ENCODE measurements around the gene CCDC188. TPM values are rescaled to one million over a fixed set of nuclear protein-coding genes. Genes with fewer than 3 reads are reported as not detected.

The CCDC188 gene
- total and polyA plus RNA-seq, 2 of the 13 experiments (the other 11 are each of a cell fraction or from before 2014, with no cell fraction given): not detected

DNA sequence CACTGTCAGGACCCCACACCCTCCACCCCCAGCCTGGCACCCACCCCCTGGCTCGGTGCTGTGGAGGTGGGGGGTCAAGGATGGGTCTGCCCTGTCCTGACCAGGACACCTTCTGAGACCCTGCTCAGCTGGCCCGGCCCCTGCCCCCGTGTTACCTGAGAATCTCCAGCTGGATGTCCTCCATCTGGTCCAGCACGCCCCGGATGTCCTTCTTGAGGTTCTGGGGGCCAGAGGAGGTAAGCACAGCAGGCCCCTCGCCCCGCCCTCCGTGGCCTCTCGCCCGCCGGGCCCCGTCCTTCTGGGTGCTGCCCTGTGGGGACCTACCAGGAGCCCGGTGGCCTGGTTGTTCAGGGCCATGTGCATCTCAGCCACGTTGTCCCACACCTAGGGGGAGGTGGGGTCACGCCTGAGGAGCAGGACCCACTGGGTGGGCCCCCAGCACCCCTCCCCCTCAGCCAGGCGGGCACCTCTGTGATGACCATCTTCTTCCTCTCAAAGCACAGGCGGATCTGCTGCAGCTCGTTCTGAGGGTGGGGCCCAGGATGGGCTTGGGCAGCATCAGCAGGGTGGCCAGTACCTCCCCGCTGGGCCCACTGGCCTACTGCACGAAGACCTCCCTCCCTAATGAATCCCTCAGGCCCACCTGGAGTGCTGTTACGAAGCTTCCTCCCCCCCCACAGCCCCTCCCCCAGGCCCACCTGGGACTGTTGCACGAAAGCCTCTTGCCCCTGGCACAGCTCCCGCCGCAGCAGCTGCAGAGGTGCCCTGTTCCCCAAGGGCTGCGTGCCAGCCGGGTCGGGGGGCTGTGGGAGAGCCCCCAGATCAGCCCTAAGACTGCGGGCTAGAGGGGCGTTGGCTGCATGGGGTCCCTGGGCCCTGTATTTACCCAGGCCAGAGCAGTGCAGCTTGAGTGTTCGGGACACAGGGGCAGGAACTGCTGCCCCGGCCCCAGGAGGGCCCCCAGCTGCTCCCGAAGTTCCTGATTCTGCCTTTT, 1.3 kb downstream of the CCDC188 start (continued):
- no peak for TF ChIP-seq ZMYM3 (CRISPR knock-in tag; IDR thresholded peaks at IDR 0.05)

DNA sequence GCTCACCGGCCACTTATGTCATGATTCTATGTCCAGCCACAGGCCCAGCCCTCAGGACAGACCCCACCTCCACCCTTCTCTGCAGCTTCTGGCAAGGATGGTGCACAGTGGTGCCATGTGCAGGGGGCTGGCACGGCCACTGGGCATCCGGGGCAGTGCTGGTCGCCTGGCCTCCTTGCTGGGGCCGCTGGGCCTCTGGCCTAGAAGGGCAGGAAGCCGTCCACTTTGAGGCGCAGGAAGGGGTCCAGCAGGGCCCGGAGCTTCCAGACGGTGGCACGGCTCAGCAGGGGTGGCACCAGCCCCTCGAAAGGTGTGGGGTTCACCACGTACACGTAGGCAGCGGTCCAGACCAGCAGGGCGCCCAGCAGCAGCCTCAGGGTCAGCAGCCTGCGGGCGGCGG, 2.4 kb downstream of the CCDC188 start:
- POLR2A ChIA-PET: no interaction called here

More for the DNA sequence above, 2.4 kb downstream of the CCDC188 start:
- no peaks in the 10 kb centered on the region for H3K79me2 ChIP-seq (ENCODE audit: insufficient read depth, low read length)
- no peak overlapping the region for H3K4me3 ChIP-seq (replicated peaks in 1 of 3; ENCODE audit: insufficient read depth in 1 of 3, low read depth in 2 of 3, low read length in 3 of 3)
- WGBS (ENCODE audit: low lambda C conversion rate): 86% methylated on average over 1 of the region's 18 CpGs
- no peak overlapping the region for H3K9ac ChIP-seq (ENCODE audit: insufficient read depth, low read depth, low read length)
- FAIRE-seq (no peak), ATAC-seq (no peak), DNase-seq (ENCODE audit: low spot score) (no peak)
- TF ChIP-seq HNRNPL (IDR thresholded peaks at IDR 0.05; ENCODE audit: low read depth, low read length) (0 out of 2 replicates have a peak, but pooled peaks have one; percentile 25), AGO2 (optimal IDR thresholded peaks at IDR 0.05; ENCODE audit: low read depth, low read length) (peak; percentile 26)
- TF ChIP-seq, protein P1, sequence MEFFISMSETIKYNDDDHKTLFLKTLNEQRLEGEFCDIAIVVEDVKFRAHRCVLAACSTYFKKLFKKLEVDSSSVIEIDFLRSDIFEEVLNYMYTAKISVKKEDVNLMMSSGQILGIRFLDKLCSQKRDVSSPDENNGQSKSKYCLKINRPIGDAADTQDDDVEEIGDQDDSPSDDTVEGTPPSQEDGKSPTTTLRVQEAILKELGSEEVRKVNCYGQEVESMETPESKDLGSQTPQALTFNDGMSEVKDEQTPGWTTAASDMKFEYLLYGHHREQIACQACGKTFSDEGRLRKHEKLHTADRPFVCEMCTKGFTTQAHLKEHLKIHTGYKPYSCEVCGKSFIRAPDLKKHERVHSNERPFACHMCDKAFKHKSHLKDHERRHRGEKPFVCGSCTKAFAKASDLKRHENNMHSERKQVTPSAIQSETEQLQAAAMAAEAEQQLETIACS (CRISPR knock-in tag; IDR thresholded peaks at IDR 0.05): no peak
- TF ChIP-seq, protein P2, sequence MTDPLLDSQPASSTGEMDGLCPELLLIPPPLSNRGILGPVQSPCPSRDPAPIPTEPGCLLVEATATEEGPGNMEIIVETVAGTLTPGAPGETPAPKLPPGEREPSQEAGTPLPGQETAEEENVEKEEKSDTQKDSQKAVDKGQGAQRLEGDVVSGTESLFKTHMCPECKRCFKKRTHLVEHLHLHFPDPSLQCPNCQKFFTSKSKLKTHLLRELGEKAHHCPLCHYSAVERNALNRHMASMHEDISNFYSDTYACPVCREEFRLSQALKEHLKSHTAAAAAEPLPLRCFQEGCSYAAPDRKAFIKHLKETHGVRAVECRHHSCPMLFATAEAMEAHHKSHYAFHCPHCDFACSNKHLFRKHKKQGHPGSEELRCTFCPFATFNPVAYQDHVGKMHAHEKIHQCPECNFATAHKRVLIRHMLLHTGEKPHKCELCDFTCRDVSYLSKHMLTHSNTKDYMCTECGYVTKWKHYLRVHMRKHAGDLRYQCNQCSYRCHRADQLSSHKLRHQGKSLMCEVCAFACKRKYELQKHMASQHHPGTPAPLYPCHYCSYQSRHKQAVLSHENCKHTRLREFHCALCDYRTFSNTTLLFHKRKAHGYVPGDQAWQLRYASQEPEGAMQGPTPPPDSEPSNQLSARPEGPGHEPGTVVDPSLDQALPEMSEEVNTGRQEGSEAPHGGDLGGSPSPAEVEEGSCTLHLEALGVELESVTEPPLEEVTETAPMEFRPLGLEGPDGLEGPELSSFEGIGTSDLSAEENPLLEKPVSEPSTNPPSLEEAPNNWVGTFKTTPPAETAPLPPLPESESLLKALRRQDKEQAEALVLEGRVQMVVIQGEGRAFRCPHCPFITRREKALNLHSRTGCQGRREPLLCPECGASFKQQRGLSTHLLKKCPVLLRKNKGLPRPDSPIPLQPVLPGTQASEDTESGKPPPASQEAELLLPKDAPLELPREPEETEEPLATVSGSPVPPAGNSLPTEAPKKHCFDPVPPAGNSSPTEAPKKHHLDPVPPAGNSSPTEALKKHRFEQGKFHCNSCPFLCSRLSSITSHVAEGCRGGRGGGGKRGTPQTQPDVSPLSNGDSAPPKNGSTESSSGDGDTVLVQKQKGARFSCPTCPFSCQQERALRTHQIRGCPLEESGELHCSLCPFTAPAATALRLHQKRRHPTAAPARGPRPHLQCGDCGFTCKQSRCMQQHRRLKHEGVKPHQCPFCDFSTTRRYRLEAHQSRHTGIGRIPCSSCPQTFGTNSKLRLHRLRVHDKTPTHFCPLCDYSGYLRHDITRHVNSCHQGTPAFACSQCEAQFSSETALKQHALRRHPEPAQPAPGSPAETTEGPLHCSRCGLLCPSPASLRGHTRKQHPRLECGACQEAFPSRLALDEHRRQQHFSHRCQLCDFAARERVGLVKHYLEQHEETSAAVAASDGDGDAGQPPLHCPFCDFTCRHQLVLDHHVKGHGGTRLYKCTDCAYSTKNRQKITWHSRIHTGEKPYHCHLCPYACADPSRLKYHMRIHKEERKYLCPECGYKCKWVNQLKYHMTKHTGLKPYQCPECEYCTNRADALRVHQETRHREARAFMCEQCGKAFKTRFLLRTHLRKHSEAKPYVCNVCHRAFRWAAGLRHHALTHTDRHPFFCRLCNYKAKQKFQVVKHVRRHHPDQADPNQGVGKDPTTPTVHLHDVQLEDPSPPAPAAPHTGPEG (CRISPR knock-in tag; IDR thresholded peaks at IDR 0.05): no peak
- no peaks in the 10 kb centered on the region for H4K20me1 ChIP-seq (ENCODE audit: insufficient read depth, low read length)
- in situ Hi-C loops (cut with HindIII; ENCODE audit: extremely low pct_ligation_motif_present, low pct_unique_long_range_greater_than_20kb): no loop called here
- no TSS peak for BruUV-seq (replicated peaks)
- H3K4me1 ChIP-seq (ENCODE audit: insufficient read depth, low read length): 0 out of 2 replicates have a peak, but pooled peaks cover 12% of the 10 kb centered on the region
- CTCF ChIA-PET (ENCODE audit: low intra/inter-chr PET ratio, low total read pairs): no interaction called here
- H3K36me3 ChIP-seq (replicated peaks in 1 of 2; ENCODE audit: control insufficient read depth in 1 of 2, insufficient read depth in 2 of 2, low read length in 2 of 2): no peaks in the 10 kb centered on the region
- intact Hi-C loops (cut with micrococcal nuclease; ENCODE audit: unreplicated experiment): no loop called here
- no peak overlapping the region for H2AFZ ChIP-seq (ENCODE audit: low read length)
- peaks cover 5 to 14% of the 10 kb centered on the region in 2 experiments; a peak in 4 of 5 replicates for H3K27me3 ChIP-seq (ENCODE audit: control insufficient read depth in 1 of 2, insufficient read depth in 2 of 2, low read length in 2 of 2)
- H3K4me2 ChIP-seq (ENCODE audit: low read depth, low read length): no peak overlapping the region
- H3K27ac ChIP-seq (ENCODE audit: extremely low read length, insufficient read depth, low read length): no peak overlapping the region
- no peaks in the 10 kb centered on the region for H3K9me3 ChIP-seq (ENCODE audit: low read length)
